Breast epithelium (tissue), 3 donors: Measurements from ENCODE around the gene FGF21.

Experiments used
- CTCF ChIP-seq, 3 donors: fragments of 450-650 bp; IDR thresholded peaks; one replicate each; pipeline ENCODE4 v1.5.1; 2016 to 2017; ENCODE audit warnings: antibody characterized with exemption in 3 of 3, mild to moderate bottlenecking in 3 of 3, moderate library complexity in 3 of 3
- POLR2AphosphoS5 ChIP-seq, 3 donors: sonication (generic); formaldehyde crosslinking; IDR thresholded peaks; one replicate each; pipeline ENCODE4 v1.6.1; 2017; ENCODE audit warnings: antibody characterized with exemption in 3 of 3

GRCh38 chr19:48720251-48720612 is 35.1 kb upstream of the FGF21 start:
- no peak for TF ChIP-seq POLR2AphosphoS5 (IDR thresholded peaks at IDR 0.05)
- no peak for TF ChIP-seq CTCF (IDR thresholded peaks at IDR 0.05)
